NCI-H1105 (cell line): ENCODE data around the gene TESPA1.
"Not testable (repeated sequence)": the region's sequence is repeated elsewhere in the genome, so short reads cannot be mapped to it uniquely, and the experiment has no call there.

Experiments
- DNase-seq: peaks from one replicate; lab custom pipeline; 2025; lab: John Stamatoyannopoulos, UW

TESPA1 gene

GRCh38 chr12:54948171-54948570 lies 36.4 kb downstream of the TESPA1 start:
- DNase-seq: no peak

- DNase-seq: no peak
These were observed 39.5 kb downstream of the TESPA1 start for GRCh38 chr12:54945082-54945481.

GRCh38 chr12:54943292-54943691 lies 41.3 kb downstream of the TESPA1 start:
- not testable (repeated sequence) for DNase-seq

- no peak for DNase-seq
These were observed 42.9 kb downstream of the TESPA1 start for GRCh38 chr12:54941659-54942058.

- no peak for DNase-seq
These were observed 43.7 kb downstream of the TESPA1 start for GRCh38 chr12:54940727-54941315.

GRCh38 chr12:54937929-54938328 lies 46.6 kb downstream of the TESPA1 start:
- DNase-seq: no peak

GRCh38 chr12:54937376-54937775 lies 47.2 kb downstream of the TESPA1 start:
- DNase-seq: no peak

- DNase-seq: no peak
These were observed 47.8 kb downstream of the TESPA1 start for GRCh38 chr12:54936736-54937135.

- DNase-seq: no peak
These were observed 49.2 kb downstream of the TESPA1 start for GRCh38 chr12:54935235-54935951.

- no peak for DNase-seq
These were observed 50.1 kb downstream of the TESPA1 start for GRCh38 chr12:54934419-54934818.

- DNase-seq: no peak
These were observed 51.2 kb downstream of the TESPA1 start for GRCh38 chr12:54933376-54933775.

- no peak for DNase-seq
These were observed 51.9 kb downstream of the TESPA1 start for GRCh38 chr12:54932691-54933090.

GRCh38 chr12:54932038-54932437 lies 52.5 kb downstream of the TESPA1 start:
- DNase-seq: no peak

- DNase-seq: no peak
These were observed 54.6 kb downstream of the TESPA1 start for GRCh38 chr12:54929998-54930397.

GRCh38 chr12:54926246-54926645 lies 58.3 kb downstream of the TESPA1 start:
- DNase-seq: no peak

GRCh38 chr12:54924972-54925707 lies 59.4 kb downstream of the TESPA1 start:
- no peak for DNase-seq

- DNase-seq: no peak
These were observed 67.5 kb downstream of the TESPA1 start for GRCh38 chr12:54917001-54917488.
